Neural crest cell (in vitro differentiated cells): Measurements from ENCODE around the gene THBD. TPM values are rescaled to one million over a fixed set of nuclear protein-coding genes. Genes with fewer than 3 reads are reported as not detected.

Experiments
- DNase-seq: peaks from one replicate; pipeline ENCODE4 v3.0.0; 2021; ENCODE audit warnings: low read depth, mixed read lengths, low spot score
- H3K27ac Mint-ChIP-seq: one replicate; pipeline ENCODE4 v1.8.0; 2021; ENCODE audit warnings: mild to moderate bottlenecking, mixed read lengths; ENCODE audit not compliant: unreplicated experiment
- H3K27me3 Mint-ChIP-seq: 2 replicates; pipeline ENCODE4 v1.8.0; 2021; ENCODE audit warnings: low read depth, mild to moderate bottlenecking, mixed read lengths
- H3K36me3 Mint-ChIP-seq: 2 replicates; pipeline ENCODE4 v1.8.0; 2021; ENCODE audit warnings: low read depth, mild to moderate bottlenecking, mixed read lengths
- H3K4me1 Mint-ChIP-seq: 2 replicates; pipeline ENCODE4 v1.8.0; 2021; ENCODE audit warnings: mixed read lengths
- H3K4me3 Mint-ChIP-seq: one replicate; pipeline ENCODE4 v1.8.0; 2021; ENCODE audit warnings: mild to moderate bottlenecking, mixed read lengths
- H3K9me3 Mint-ChIP-seq: 2 replicates; pipeline ENCODE4 v1.8.0; 2021; ENCODE audit warnings: mixed read lengths
- CTCF ChIP-seq: fragments of 200-600 bp; sonication (generic); conservative IDR thresholded peaks from 2 replicates; pipeline ENCODE4 v1.5.0; 2021; ENCODE audit warnings: antibody characterized with exemption, mild to moderate bottlenecking
- long read RNA-seq: library from polyadenylated mRNA; unstranded; transcript quantifications from one replicate; pipeline ENCODE4 v2.0.0, GENCODE V29; 2020
- total RNA-seq: library from RNA; stranded (reverse); gene quantifications from 2 replicates; pipeline ENCODE4 v1.2.1, GENCODE V29; 2021

THBD gene, protein sequence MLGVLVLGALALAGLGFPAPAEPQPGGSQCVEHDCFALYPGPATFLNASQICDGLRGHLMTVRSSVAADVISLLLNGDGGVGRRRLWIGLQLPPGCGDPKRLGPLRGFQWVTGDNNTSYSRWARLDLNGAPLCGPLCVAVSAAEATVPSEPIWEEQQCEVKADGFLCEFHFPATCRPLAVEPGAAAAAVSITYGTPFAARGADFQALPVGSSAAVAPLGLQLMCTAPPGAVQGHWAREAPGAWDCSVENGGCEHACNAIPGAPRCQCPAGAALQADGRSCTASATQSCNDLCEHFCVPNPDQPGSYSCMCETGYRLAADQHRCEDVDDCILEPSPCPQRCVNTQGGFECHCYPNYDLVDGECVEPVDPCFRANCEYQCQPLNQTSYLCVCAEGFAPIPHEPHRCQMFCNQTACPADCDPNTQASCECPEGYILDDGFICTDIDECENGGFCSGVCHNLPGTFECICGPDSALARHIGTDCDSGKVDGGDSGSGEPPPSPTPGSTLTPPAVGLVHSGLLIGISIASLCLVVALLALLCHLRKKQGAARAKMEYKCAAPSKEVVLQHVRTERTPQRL
- total RNA-seq: 0.12 and 0.16 TPM in 2 replicates
- long read RNA-seq: 0 reads

DNA sequence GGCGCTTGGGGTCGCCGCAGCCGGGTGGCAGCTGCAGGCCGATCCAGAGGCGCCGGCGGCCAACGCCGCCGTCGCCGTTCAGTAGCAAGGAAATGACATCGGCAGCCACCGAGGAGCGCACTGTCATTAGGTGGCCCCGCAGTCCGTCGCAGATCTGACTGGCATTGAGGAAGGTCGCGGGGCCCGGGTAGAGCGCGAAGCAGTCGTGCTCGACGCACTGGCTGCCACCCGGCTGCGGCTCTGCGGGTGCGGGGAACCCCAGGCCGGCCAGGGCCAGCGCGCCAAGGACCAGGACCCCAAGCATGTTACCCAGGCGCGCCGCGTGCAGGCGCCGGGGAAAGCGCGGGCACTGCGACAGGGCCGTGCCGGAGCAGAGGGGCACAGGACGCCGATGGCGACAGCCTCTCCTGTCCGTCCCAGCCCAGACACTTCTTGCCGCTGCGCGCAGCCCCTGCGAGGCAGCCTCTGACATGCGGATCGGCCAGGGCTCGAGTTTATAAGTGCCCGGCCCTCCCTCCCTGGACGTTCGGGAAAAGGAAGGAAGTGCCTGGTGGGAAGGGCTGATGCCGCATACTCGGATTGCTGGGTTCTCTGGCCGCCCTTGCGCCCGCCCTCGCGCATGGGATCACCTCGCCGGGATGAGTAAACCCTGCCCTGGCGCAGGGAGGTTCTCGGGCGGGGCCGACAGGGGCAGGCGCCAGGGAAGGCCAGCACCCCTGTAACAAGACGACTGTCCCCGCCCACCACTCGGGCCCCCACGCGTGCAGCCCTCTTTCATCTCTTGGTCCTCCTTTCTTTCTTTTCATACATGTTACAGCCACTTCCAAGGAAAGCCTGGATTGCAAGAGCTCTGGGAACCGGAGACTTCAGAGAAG is at the start of gene THBD:
TSS of gene THBD (minus strand) at position 472 of the 875 bp plus-strand sequence. CDS start at position 304, 168 bp downstream.
- peaks cover 14% of the 10 kb centered on the region for H3K4me1 Mint-ChIP-seq
- H3K36me3 Mint-ChIP-seq: no peaks in the 10 kb centered on the region
- H3K4me3 Mint-ChIP-seq: peak within 1 kb of the TSS; percentile 91
- no peak for TF ChIP-seq CTCF
- no peak within 1 kb of the TSS for H3K27ac Mint-ChIP-seq
- H3K9me3 Mint-ChIP-seq: no peaks in the 10 kb centered on the region
- H3K27me3 Mint-ChIP-seq: peaks cover 99% of the 10 kb centered on the region
- DNase-seq: no peak

DNA sequence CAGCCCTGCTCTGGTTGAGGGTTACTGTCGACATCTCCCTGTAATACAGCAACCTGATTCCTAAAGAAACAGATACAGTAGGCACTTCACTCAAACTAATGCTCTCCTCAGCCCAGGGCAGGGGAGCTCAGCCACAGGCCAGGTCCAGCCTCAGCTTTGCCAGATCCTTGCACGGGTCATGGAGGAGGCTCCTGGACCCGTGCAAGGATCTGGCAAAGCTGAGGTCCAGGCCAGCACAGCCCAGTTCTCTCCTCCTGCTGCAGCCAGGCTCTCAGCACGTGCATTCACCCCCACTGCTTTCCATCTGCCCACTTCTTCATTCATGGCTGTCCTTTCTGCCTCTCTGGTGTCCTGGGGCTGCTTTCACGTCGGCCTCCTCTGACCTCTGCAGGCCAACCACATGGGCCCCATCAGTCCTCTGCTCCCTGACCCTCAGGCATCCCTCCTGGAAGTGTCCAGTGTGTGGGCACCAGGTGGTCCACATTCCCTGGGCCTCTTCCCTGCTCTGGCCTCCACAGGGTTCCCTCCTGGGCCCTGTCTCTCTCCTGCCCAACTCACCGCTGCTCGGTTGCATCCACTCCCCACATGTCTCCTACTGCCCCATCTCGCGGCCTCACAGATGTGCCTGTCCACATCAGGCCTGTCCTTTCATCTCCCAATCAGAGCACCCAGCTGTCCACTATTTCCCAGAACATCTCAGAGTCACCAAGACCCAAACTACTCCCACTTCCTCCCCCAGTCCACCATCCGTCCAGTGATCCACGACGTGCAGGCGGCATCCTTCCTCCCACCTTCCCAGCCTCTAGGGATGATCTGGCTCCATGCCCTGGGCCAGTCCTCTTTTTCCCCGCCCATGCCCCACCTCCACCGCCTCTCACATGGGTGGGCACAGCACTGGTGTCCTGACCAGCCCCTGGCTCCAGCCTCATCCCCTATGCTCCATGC is 48.4 kb upstream of the THBD start:
- H3K4me3 Mint-ChIP-seq: no peak overlapping the region
- H3K27ac Mint-ChIP-seq: no peak overlapping the region
- H3K36me3 Mint-ChIP-seq: no peaks in the 10 kb centered on the region
- H3K4me1 Mint-ChIP-seq: peaks cover 6% of the 10 kb centered on the region
- TF ChIP-seq CTCF: no peak
- H3K9me3 Mint-ChIP-seq: no peaks in the 10 kb centered on the region
- no peak for DNase-seq
- H3K27me3 Mint-ChIP-seq: peaks cover 2% of the 10 kb centered on the region

DNA sequence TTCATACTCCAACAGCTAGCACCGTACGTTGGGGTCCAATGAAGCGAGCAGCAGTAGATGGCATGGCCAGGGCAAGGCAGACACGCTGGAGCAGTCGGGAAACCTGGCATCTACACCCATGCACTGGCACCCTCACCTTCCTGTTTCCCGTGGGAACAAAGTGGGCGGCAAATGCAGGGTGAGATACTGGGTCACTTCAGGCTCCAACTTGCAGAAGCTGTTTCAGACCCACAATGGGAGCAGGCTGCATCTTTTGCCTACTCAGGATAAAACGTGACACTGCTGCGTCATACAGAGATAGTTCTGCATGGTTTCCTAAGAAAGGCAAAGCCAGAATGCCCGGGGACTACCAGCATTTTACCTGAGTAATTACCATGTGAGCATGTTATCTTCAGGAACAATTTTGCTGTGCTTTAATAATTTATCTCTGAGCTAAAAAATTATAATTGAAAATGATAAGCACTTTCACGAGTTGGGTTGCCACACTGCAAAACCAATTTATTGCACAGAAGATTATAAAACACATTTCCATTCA is 47.6 kb upstream of the THBD start:
- Mint-ChIP-seq H3K27me3 (peaks cover 2% of the 10 kb centered on the region), H3K9me3 (no peaks in the 10 kb centered on the region), H3K4me3 (no peak overlapping the region), H3K4me1 (peaks cover 12% of the 10 kb centered on the region), H3K27ac (no peak overlapping the region), H3K36me3 (no peaks in the 10 kb centered on the region)
- TF ChIP-seq CTCF: no peak
- DNase-seq: no peak

DNA sequence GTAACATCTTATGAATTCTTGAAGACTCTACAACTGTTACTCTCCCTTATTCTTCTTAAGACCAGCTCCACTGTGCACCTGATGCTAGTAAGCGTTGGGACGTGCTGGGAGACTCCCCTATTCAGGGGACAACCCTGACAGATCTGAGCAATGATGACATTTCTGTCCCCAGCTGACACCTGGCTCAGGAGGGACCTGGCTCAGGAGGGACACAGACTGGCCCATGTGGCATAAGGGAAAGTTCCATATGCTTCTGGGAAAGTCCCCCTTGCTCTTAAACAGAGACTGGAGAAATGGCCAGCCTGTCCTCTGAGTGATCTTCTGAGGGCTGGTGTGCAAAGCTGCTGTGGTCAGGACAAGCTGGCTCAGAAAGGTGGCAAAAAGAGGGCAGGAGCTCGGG is 46.6 kb upstream of the THBD start:
- no peaks in the 10 kb centered on the region for H3K9me3 Mint-ChIP-seq
- no peak overlapping the region for H3K27ac Mint-ChIP-seq
- no peaks in the 10 kb centered on the region for H3K36me3 Mint-ChIP-seq
- H3K27me3 Mint-ChIP-seq: peaks cover 2% of the 10 kb centered on the region
- TF ChIP-seq CTCF: no peak
- no peak overlapping the region for H3K4me3 Mint-ChIP-seq
- DNase-seq: no peak
- H3K4me1 Mint-ChIP-seq: peaks cover 13% of the 10 kb centered on the region
